GM21381 (cell line): ENCODE measurements around the gene RHOF.
A peak's percentile ranks its signal among the peaks of the same experiment; 100 is the strongest.
"Not testable (repeated sequence)": the region's sequence is repeated elsewhere in the genome, so short reads cannot be mapped to it uniquely, and the experiment has no call there.

Source experiments
- ATAC-seq: cut with Tn5 transposase; IDR thresholded peaks from one replicate; pipeline ENCODE4 v1.9.1; 2021; ENCODE audit warnings: mild to moderate bottlenecking, moderate library complexity; ENCODE audit not compliant: unreplicated experiment

Gene RHOF

GRCh38 chr12:121776190-121777098 lies 17.0 kb downstream of the RHOF start:
- ATAC-seq: no peak

DNA sequence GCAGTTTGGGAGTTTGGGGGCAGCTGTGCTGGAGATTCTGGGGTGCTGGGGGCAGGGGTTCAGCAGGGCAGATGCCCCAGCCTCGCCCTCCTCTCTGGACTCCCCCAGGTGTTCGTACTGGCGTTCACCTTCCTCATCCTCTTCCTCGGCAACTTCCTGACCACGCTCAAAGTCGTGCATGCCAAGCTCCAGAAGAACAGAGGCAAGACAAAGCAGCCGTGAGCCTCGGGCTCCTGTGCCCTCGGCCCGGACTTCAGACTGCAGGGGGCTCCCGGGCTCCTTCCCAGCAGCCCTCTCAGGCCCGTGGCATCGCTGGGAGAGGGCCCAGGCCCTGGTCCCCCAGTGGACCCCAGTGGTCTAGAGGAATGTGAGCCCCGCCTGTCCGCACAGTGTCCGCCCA lies 18.0 kb downstream of the RHOF start:
- no peak for ATAC-seq

- no peak for ATAC-seq
Measured at GRCh38 chr12:121774968-121775474, 18.5 kb downstream of the RHOF start.

- peak; percentile 86 for ATAC-seq
Measured at GRCh38 chr12:121773011-121773777, 20.3 kb downstream of the RHOF start.

DNA sequence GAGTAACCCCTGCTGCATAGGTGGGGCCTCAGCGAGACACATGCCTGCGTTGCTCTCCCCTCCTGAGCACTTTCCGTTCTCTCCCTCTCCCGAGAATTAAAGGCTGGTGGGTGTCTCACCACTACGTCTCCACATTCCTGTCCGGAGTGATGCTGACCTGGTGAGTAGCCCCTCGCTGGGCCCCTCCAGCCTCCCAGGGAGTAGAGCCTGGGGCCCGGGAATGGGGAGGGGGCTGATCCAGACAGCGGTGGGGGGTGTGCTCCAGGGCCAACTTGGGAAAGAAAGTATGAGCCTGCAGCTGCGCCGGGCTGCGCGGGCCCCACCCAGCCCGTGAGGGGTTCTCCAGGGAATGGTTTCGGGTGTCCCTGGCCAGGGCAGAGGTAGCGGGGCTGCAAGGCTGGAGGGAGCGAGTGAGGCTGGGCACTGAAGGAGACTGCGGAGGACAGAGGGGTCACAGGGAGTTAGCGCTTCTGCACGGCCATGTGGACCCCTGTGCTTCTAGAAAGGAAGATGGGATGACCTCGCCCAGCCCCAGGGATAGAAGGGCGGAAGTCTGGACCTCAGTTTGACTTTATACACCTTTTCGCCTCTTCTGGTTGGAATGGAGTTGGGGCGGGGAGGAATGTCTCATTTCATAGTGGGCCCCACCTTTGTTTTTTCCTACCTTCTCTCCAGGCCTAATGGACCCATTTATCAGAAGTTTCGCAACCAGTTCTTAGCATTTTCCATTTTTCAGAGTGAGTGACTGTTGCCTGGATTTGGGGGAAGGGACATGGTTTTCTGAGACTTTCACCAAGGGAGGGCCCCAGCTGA lies 22.5 kb downstream of the RHOF start:
- no peak for ATAC-seq

DNA sequence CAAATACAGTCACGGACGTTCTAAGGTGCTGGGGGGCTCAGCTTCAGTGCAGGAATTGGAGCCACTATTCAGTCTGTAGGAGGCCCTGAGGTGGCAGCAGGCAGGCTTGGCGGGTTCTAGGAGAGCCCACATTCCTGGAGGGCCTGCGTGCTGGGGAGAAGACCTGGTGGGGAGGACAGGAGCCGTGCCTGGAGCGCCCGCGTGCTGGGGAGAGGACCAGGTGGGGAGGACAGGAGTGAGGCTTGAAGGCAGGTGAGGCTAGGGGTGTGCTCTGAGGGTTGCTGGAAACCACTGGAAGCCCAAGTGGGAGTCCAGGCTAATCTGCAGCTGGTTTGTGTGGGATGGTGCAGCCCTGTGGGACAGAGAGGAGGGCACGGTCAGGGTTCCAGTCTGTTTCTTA lies 23.1 kb downstream of the RHOF start:
- no peak for ATAC-seq

GRCh38 chr12:121769831-121770301 lies 23.6 kb downstream of the RHOF start:
- ATAC-seq: no peak

- no peak for ATAC-seq
Measured at GRCh38 chr12:121769297-121769830, 24.1 kb downstream of the RHOF start.

- ATAC-seq: no peak
Measured at GRCh38 chr12:121767525-121768016, 25.9 kb downstream of the RHOF start.

- ATAC-seq: no peak
Measured at GRCh38 chr12:121766290-121767039, 27.0 kb downstream of the RHOF start.

GRCh38 chr12:121765573-121765972 lies 27.9 kb downstream of the RHOF start:
- ATAC-seq: no peak

DNA sequence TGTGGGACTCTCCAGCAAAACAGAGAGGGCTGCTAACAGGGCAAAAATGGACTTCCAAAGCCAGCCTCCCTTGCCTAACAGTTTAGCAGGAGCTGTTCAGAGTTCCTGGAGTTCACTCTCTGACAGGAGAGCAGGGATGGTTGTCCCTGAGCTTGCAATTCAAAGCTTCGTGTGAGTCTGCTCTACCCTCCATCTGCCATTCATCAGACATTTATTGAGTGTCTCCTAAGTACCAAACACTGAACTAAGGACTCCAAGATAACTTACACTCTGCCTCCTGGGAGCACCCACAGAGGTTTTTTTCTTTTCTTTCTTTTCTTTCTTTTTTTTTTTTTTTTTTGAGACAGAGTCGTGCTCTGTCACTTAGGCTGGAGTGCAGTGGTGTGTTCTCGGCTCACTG lies 28.7 kb downstream of the RHOF start:
- ATAC-seq: no peak

DNA sequence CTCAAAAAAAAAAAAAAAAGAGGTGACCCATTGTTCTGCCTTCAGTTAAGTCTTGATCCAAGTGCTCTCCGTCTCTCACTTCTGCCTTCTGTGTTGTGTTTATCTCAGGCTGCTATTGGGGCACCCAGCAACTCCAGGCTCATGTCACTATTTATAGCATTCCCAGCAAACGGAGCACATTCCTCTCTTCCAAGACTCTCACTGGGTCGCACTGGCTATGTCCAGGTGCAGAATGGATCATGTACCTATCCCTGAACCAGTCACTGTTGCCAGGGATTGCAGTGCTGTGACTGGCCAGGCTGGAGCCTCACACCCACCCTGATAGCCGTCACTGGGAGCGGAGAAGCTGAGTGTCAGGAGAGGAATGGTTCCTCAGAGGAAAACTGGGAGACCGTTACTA lies 31.2 kb downstream of the RHOF start:
- ATAC-seq: no peak

DNA sequence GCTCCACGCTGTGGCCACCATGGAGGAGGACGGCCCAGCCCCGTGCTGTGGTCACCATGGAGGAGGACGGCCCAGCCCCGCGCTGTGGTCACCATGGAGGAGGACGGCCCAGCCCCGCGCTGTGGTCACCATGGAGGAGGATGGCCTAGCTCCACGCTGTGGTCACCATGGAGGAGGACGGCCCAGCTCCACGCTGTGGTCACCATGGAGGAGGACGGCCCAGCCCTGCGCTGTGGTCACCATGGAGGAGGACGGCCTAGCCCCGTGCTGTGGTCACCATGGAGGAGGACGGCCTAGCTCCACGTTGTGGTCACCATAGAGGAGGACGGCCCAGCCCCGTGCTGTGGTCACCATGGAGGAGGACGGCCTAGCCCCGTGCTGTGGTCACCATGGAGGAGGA lies 35.0 kb downstream of the RHOF start:
- ATAC-seq: not testable (repeated sequence)

GRCh38 chr12:121755591-121755990 lies 37.9 kb downstream of the RHOF start:
- ATAC-seq: no peak

- no peak for ATAC-seq
Measured at GRCh38 chr12:121754836-121755235, 38.7 kb downstream of the RHOF start.

GRCh38 chr12:121753844-121754264 lies 39.6 kb downstream of the RHOF start:
- no peak for ATAC-seq

DNA sequence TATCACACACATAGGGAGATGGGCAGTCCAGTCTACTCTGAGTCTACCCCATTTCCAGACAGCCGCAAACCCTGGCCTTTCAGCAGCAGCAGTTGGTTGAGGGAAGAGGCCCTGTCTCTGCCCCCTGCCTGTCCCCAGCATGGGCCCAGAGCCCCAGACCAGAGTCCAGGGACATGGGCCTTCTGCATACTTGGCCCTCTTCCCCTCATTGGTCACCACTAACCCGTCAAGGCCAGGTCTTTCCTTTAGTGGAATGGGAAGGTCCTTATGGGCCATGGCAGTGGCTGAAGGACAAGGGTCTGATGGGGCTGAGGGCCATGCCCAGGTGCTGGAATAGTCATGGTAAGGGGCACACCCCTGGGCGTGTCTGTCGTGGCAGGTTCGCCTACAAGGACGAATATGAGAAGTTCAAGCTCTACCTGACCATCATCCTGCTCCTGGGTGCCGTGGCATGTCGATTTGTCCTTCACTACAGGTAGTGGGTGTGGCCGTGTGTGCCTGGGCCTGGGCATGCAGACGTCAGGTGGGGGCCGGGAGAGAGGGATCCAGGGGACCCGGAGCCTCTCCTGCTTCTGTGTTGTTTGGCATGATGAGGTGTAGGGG lies 41.6 kb downstream of the RHOF start:
- ATAC-seq: no peak

DNA sequence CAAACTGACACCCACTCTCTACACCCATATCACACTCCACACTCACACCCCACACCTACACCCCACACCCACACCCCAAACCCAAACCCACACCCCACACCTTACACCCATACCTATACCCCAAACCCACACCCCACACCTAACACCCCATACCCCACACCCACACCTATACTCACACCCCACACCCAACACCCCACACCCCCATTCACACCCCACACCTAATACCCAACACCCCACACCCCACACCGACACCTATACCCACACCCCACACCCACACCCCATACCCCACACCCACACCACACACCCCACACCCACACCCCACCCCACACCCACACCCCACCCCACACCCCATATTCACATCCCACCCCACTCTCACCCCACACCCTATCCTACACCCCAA lies 42.5 kb downstream of the RHOF start:
- no peak for ATAC-seq
